AG09319 (cell line): ENCODE data around the gene ZNF660.
A peak's percentile ranks its signal among the peaks of the same experiment; 100 is the strongest.

Experiments
- DNase-seq: peaks from one replicate; pipeline ENCODE4 v3.0.0-alpha.2; 2010; ENCODE audit warnings: low read depth; ENCODE audit errors: extremely low read depth
- CTCF ChIP-seq: IDR thresholded peaks from 2 replicates; pipeline ENCODE4 v1.5.1; 2011; ENCODE audit warnings: low read depth, mild to moderate bottlenecking, inconsistent platforms, low read length, moderate library complexity

The ZNF660 gene

GRCh38 chr3:44601749-44602148, 17.0 kb downstream of the ZNF660 start:
- TF ChIP-seq CTCF: no peak
- DNase-seq: no peak

- no peak for TF ChIP-seq CTCF
- DNase-seq: no peak
These were observed 27.9 kb downstream of the ZNF660 start for GRCh38 chr3:44612678-44613077.

GRCh38 chr3:44624749-44625480, 40.2 kb downstream of the ZNF660 start, which contains the start of gene ZNF197:
Gene ZNF197, plus strand, starts transcription at chr3:44625036. Its CDS starts 4,119 bp downstream, at chr3:44629155.
- peak; percentile 68 for DNase-seq
- TF ChIP-seq CTCF: no peak

GRCh38 chr3:44628716-44629115, 44.0 kb downstream of the ZNF660 start:
- no peak for TF ChIP-seq CTCF
- DNase-seq: no peak

GRCh38 chr3:44632193-44632592, 47.4 kb downstream of the ZNF660 start:
- TF ChIP-seq CTCF: no peak
- no peak for DNase-seq

- TF ChIP-seq CTCF: no peak
- no peak for DNase-seq
These were observed 57.6 kb downstream of the ZNF660 start for GRCh38 chr3:44642337-44642736.

GRCh38 chr3:44643024-44643423, 58.3 kb downstream of the ZNF660 start:
- TF ChIP-seq CTCF: no peak
- no peak for DNase-seq
